ENCODE results near the gene MIF4GD.
"Not testable (repeated sequence)": the region's sequence is repeated elsewhere in the genome, so short reads cannot be mapped to it uniquely, and the experiment has no call there.

Gene MIF4GD

GRCh38 chr17:75288770-75289114, 17.7 kb upstream of the MIF4GD start:
- peak in 2 of 3 donors; percentile 33 to 40 for DNase-seq (ENCODE audit: low read depth in 3 of 3)

GRCh38 chr17:75288359-75288758, 17.3 kb upstream of the MIF4GD start:
- no peak for DNase-seq (ENCODE audit: low read depth in 3 of 3)

- no peak for DNase-seq (ENCODE audit: low read depth in 3 of 3)
These were observed 16.2 kb upstream of the MIF4GD start for GRCh38 chr17:75287221-75287620.

- DNase-seq (ENCODE audit: low read depth in 3 of 3), result no peak
These were observed 14.1 kb upstream of the MIF4GD start for GRCh38 chr17:75285123-75285522.

GRCh38 chr17:75280189-75280588, 9.2 kb upstream of the MIF4GD start:
- DNase-seq (ENCODE audit: low read depth in 3 of 3), result not testable (repeated sequence)

GRCh38 chr17:75277664-75278071, 6.6 kb upstream of the MIF4GD start:
- no peak for DNase-seq (ENCODE audit: low read depth in 3 of 3)

- DNase-seq (ENCODE audit: low read depth in 3 of 3), result no peak
These were observed 3.1 kb upstream of the MIF4GD start for GRCh38 chr17:75273977-75274708.

GRCh38 chr17:75272848-75273184, 1.8 kb upstream of the MIF4GD start:
- DNase-seq (ENCODE audit: low read depth in 3 of 3), result no peak

GRCh38 chr17:75271955-75272847, 1.2 kb upstream of the MIF4GD start:
- DNase-seq (ENCODE audit: low read depth in 3 of 3), result no peak

- DNase-seq (ENCODE audit: low read depth in 3 of 3), result peak; percentile 74 to 84 (median 79)
These were observed 363 bp upstream of the MIF4GD start for GRCh38 chr17:75271233-75271954.

GRCh38 chr17:75270218-75270965, 639 bp downstream of the MIF4GD start:
- peak; percentile 32 to 65 (median 34) for DNase-seq (ENCODE audit: low read depth in 3 of 3)

- DNase-seq (ENCODE audit: low read depth in 3 of 3), result no peak
These were observed 1.2 kb downstream of the MIF4GD start for GRCh38 chr17:75269844-75270217.

- DNase-seq (ENCODE audit: low read depth in 3 of 3), result no peak
These were observed 3.4 kb downstream of the MIF4GD start for GRCh38 chr17:75267411-75268232.

- DNase-seq (ENCODE audit: low read depth in 3 of 3), result no peak
These were observed 3.9 kb downstream of the MIF4GD start for GRCh38 chr17:75267153-75267410.

GRCh38 chr17:75266316-75267152, 4.5 kb downstream of the MIF4GD start:
- DNase-seq (ENCODE audit: low read depth in 3 of 3), result no peak

- DNase-seq (ENCODE audit: low read depth in 3 of 3), result no peak
These were observed 5.3 kb downstream of the MIF4GD start for GRCh38 chr17:75265614-75266315.

GRCh38 chr17:75263055-75263454, 8.0 kb downstream of the MIF4GD start:
- DNase-seq (ENCODE audit: low read depth in 3 of 3), result no peak

- no peak for DNase-seq (ENCODE audit: low read depth in 3 of 3)
These were observed 8.9 kb downstream of the MIF4GD start for GRCh38 chr17:75262112-75262606.

GRCh38 chr17:75261336-75262111, 9.5 kb downstream of the MIF4GD start, which contains the start of the genes GGA3 and MRPS7:
TSS of gene GGA3 (minus strand) at chr17:75261606. CDS start at chr17:75261587, 19 bp downstream.
TSS of gene MRPS7 (plus strand) at chr17:75261879. CDS start at chr17:75261901, 22 bp downstream.
- peak; percentile 90 to 96 (median 92) for DNase-seq (ENCODE audit: low read depth in 3 of 3)
